Breast epithelium (tissue), 4 donors: Measurements from ENCODE around the gene ROR1. TPM values are rescaled to one million over a fixed set of nuclear protein-coding genes. Genes with fewer than 3 reads are reported as not detected.

Source experiments
- DNase-seq, 2 donors: peaks; one replicate each; pipeline ENCODE4 v3.0.0-alpha.2; 2019; ENCODE audit warnings: low spot score in 2 of 2
- H3K27ac ChIP-seq, 2 donors: fragments of 200-600 bp; sonication (generic) in 1 of 2; one replicate each; pipeline ENCODE4 v1.5.1; 2016 to 2019; ENCODE audit warnings: mild to moderate bottlenecking in 1 of 2
- H3K27me3 ChIP-seq, 2 donors: fragments of 200-600 bp; sonication (generic) in 1 of 2; one replicate each; pipeline versions ENCODE4 v1.5.1 to v1.6.0; 2017 to 2019; ENCODE audit warnings: control low read depth in 1 of 2, mild to moderate bottlenecking in 1 of 2
- H3K36me3 ChIP-seq: fragments of 200-600 bp; one replicate; pipeline ENCODE4 v1.5.1; 2019
- H3K4me1 ChIP-seq, 2 donors: fragments of 200-600 bp; sonication (generic); one replicate each; pipeline ENCODE4 v1.5.1; 2016 to 2019; ENCODE audit warnings: control low read depth in 1 of 2
- H3K4me3 ChIP-seq, 3 donors: fragments of 200-600 bp; sonication (generic); 1 replicate in 2 of 3; 2 replicates in 1 of 3; pipeline ENCODE4 v1.5.1; 2016 to 2019; ENCODE audit warnings: mild to moderate bottlenecking in 3 of 3, moderate library complexity in 2 of 3
- H3K9me3 ChIP-seq, 2 donors: fragments of 200-600 bp; sonication (generic) in 1 of 2; one replicate each; pipeline ENCODE4 v1.5.1; 2016 to 2019; ENCODE audit warnings: control low read depth in 1 of 2
- CTCF ChIP-seq, 3 donors: fragments of 450-650 bp; IDR thresholded peaks; one replicate each; pipeline ENCODE4 v1.5.1; 2016 to 2017; ENCODE audit warnings: antibody characterized with exemption in 3 of 3, mild to moderate bottlenecking in 3 of 3, moderate library complexity in 3 of 3
- POLR2A ChIP-seq: fragments of 450-650 bp; IDR thresholded peaks from one replicate; pipeline ENCODE4 v1.6.1; 2016; ENCODE audit warnings: antibody characterized with exemption, mild to moderate bottlenecking, moderate library complexity
- POLR2AphosphoS5 ChIP-seq, 3 donors: sonication (generic); formaldehyde crosslinking; IDR thresholded peaks; one replicate each; pipeline ENCODE4 v1.6.1; 2017; ENCODE audit warnings: antibody characterized with exemption in 3 of 3
- intact Hi-C: fragments of 100-400 bp; cut with DNase I; formaldehyde crosslinking; loops from one replicate; pipeline ENCODE4 v1.15.1; 2023; ENCODE audit warnings: low total_unique reads
- total RNA-seq, 3 donors: library from RNA; depleted of rRNA; stranded (reverse); fragments of >200 nt; gene quantifications; one replicate each; pipeline ENCODE4 v1.1.0, GENCODE V29; 2016

The ROR1 gene
- total RNA-seq, 3 donors from 2014 or later: 5.9 to 11.6 (median 7.7) TPM

DNA sequence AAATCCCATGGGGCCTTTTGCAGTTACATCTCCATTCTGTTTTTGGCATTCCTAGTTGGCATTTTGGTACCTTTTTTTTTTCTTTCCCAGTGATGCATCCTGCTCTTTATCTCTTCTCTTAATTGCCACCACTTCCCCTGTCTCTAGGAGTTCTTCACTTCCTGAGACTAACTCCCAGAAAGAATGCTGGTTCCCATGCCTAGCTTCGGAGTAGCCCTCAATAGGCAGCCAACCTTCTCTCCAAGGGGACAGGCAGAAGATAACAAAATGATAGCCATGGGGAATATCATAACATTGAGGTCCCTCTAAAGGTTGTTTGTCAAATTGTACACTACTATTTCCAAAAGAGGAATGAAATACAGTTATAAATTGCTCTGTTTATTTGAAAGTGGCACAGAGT, 279.0 kb downstream of the ROR1 start:
- TF ChIP-seq CTCF (IDR thresholded peaks at IDR 0.05): no peak
- no peak for TF ChIP-seq POLR2A
- no peak for TF ChIP-seq POLR2AphosphoS5 (IDR thresholded peaks at IDR 0.05)
- no peak for DNase-seq
- Histone ChIP-seq H3K4me1 (no peaks in the 10 kb centered on the region), H3K36me3 (no peaks in the 10 kb centered on the region), H3K27me3 (no peaks in the 10 kb centered on the region), H3K4me3 (no peak overlapping the region), H3K27ac (no peak overlapping the region), H3K9me3 (no peaks in the 10 kb centered on the region)
- intact Hi-C loops: no loop called here

DNA sequence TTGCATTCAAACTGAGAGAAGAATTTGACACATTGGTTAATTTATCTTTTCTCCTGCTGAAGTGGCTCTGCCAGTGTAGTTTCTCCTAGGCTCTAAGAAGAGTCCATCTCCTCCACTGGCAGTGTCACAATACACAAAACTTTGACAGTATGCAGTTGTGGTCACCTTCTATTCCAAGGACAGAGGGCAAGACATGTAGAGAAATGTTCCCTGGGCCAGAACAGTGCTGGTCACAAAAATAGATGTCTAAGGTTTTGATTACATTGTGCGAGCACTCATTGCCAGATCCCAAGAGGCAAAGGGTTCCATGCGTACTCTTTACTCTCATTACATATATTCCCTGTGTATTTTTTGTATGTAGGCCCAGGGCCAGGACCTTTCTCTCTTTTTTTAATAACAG, 281.5 kb downstream of the ROR1 start:
- no peaks in the 10 kb centered on the region for H3K4me1 ChIP-seq
- H3K27me3 ChIP-seq: no peaks in the 10 kb centered on the region
- no peak overlapping the region for H3K27ac ChIP-seq
- no peaks in the 10 kb centered on the region for H3K36me3 ChIP-seq
- DNase-seq: no peak
- peaks cover 0 to 4% of the 10 kb centered on the region in 2 donors for H3K9me3 ChIP-seq
- TF ChIP-seq POLR2AphosphoS5 (IDR thresholded peaks at IDR 0.05) (no peak), POLR2A (no peak), CTCF (IDR thresholded peaks at IDR 0.05) (no peak)
- intact Hi-C loops: no loop called here
- no peak overlapping the region for H3K4me3 ChIP-seq

DNA sequence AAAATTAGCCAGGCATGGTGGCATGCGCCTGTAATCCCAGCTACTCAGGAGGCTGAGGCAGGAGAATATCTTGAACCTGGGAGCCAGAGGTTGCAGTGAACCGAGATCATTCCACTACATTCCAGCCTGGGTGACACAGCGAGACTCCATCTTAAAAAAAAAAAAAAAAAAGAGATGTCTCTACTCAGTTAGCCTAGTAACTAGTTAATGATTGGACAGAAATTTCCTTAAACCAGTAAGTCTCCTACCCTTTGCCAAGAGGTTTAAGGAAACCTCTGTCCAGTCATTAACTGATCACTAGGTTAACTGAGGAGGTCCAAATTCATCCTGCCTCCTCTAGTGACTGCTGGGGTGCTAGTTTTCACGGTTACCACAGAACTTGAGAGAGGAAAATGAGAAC, 285.7 kb downstream of the ROR1 start:
- intact Hi-C loops: no loop called here
- no peak for TF ChIP-seq POLR2A

GRCh38 chr1:64060611-64061302, 286.9 kb downstream of the ROR1 start:
- H3K4me3 ChIP-seq: no peak overlapping the region
- H3K9me3 ChIP-seq: peaks cover 0 to 4% of the 10 kb centered on the region in 2 donors
- no peaks in the 10 kb centered on the region for H3K4me1 ChIP-seq
- no peaks in the 10 kb centered on the region for H3K27me3 ChIP-seq
- no peak for DNase-seq
- TF ChIP-seq CTCF (IDR thresholded peaks at IDR 0.05) (no peak), POLR2A (no peak), POLR2AphosphoS5 (IDR thresholded peaks at IDR 0.05) (no peak)
- intact Hi-C loops: no loop called here
- no peak overlapping the region for H3K27ac ChIP-seq
- no peaks in the 10 kb centered on the region for H3K36me3 ChIP-seq

More for the DNA sequence above, 285.7 kb downstream of the ROR1 start:
- Histone ChIP-seq H3K27me3 (no peaks in the 10 kb centered on the region), H3K27ac (no peak overlapping the region), H3K36me3 (no peaks in the 10 kb centered on the region), H3K9me3 (peaks cover 0 to 4% of the 10 kb centered on the region in 2 donors), H3K4me1 (no peaks in the 10 kb centered on the region), H3K4me3 (no peak overlapping the region)
- DNase-seq: no peak

- H3K4me3 ChIP-seq: no peak overlapping the region
- H3K36me3 ChIP-seq: no peaks in the 10 kb centered on the region
- TF ChIP-seq POLR2A: no peak
- TF ChIP-seq CTCF (IDR thresholded peaks at IDR 0.05): no peak
- TF ChIP-seq POLR2AphosphoS5 (IDR thresholded peaks at IDR 0.05): no peak
- DNase-seq: no peak
- intact Hi-C loops: no loop called here
- H3K27ac ChIP-seq: no peak overlapping the region
- H3K9me3 ChIP-seq: peaks cover 0 to 4% of the 10 kb centered on the region in 2 donors
- no peaks in the 10 kb centered on the region for H3K4me1 ChIP-seq
- no peaks in the 10 kb centered on the region for H3K27me3 ChIP-seq
These were observed 287.8 kb downstream of the ROR1 start for GRCh38 chr1:64061430-64062104.
